RWPE1 (cell line): ENCODE data around the gene NOB1.

Source experiments
- CTCF ChIA-PET: fragments of 350-600 bp; sonication (Branson Sonifier 250); formaldehyde crosslinking; extraction: SDS; loops from one replicate; lab custom pipeline; 2021; lab: Yijun Ruan, JAX
- POLR2A ChIA-PET: fragments of 400-600 bp; formaldehyde crosslinking; extraction: SDS; loops from one replicate; lab custom pipeline; 2020; ENCODE audit warnings: antibody characterized with exemption; ENCODE audit not compliant: low non-redundant PET; lab: Yijun Ruan, JAX
- DNase-seq: peaks from one replicate; pipeline ENCODE4 v3.0.0; 2012; ENCODE audit warnings: low spot score
- H3K27ac ChIP-seq: fragments of 450-650 bp; 2 replicates; pipeline ENCODE4 v1.5.1; 2017
- CTCF ChIP-seq: fragments of 450-650 bp; conservative IDR thresholded peaks from 2 replicates; pipeline ENCODE4 v1.5.1; 2017; ENCODE audit warnings: low read depth, mild to moderate bottlenecking

NOB1 gene

GRCh38 chr16:69712277-69712676 is 42.4 kb downstream of the NOB1 start:
- DNase-seq: no peak
- peak overlapping the region; percentile 86 for H3K27ac ChIP-seq
- TF ChIP-seq CTCF: no peak
- CTCF ChIA-PET: no interaction called here
- POLR2A ChIA-PET: no interaction called here

DNA sequence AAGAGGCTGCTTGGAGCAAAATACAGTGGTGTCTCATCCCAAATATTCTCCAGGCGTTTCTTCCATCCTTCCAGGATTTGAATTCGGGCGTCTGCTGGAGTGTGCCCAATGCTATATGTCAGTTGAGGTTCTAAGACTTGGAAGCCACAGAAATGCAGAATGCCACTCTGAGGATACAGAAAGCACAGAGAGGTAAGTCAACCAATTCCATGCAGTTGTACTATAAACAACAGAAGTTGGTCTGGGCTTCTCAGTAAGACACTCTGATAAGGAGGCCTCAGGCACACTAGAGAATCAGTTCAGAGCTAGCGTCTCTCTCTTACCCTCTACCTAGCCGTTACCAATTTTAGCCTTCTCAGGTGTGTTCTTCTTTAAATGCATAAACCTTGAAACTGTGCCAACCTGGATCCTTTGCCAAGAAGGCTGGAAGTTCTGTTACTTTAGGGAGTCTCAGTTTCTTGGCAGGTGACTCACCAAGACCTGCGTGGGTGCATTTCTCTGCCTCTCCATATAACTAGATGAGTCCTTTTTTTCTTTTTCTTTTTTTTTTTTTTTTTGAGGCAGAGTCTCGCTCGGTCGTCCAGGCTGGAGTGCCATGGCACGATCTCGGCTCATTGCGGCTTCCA is 43.5 kb downstream of the NOB1 start:
- TF ChIP-seq CTCF: no peak
- POLR2A ChIA-PET: no interaction called here
- DNase-seq: peak; percentile 92
- CTCF ChIA-PET: interaction anchor here (1.0 kb wide), 1 partner anchor 43 kb away, joined by 3 read pairs; the partner anchor contains the start of gene NOB1
- peak overlapping the region; percentile 86 for H3K27ac ChIP-seq

- DNase-seq: peak; percentile 54
- TF ChIP-seq CTCF: peak; percentile 74
- ChIA-PET POLR2A (no interaction called here), CTCF (interaction anchor here (0.6 to 2.9 kb wide), 5 partner anchors 12 to 433 kb away, joined by 3 to 14 read pairs (median 3); partner anchors contain the start of gene NOB1)
- H3K27ac ChIP-seq: peak overlapping the region; percentile 67
Observed at GRCh38 chr16:69709456-69710084, 45.2 kb downstream of the NOB1 start.

DNA sequence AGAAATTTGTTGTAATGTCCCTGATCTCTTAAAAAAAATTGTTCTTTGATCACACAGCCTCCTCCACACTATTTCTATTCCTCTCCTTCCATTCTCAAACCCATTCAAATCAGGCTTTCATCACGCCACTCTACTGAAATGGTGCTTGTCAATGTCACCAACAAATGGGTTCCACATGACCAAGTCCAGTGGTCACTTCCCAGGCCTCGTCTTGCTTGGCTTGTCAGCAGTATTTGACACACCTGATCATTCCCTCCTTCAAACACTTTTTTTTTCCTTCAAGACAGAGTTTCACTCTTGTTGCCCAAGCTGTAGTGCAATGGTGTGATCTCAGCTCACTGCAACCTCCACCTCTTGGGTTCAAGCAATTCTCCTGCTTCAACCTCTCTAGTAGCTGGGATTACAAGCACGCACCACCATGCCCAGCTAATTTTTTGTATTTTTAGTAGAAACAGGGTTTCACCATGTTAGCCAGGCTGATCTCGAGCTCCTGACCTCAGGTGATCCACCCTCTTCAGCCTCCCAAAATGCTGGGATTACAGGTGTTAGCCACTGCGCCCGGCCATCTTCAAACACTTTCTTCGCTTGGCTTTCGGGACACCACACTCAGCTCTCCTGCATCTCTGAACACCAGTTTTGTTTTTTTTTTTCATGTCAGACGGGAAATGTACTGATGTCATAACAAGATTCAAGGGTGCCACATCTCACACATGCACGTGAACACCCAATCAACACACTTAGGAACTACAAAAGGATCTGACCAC is 46.6 kb downstream of the NOB1 start:
- no peak for DNase-seq
- POLR2A ChIA-PET: no interaction called here
- no peak for TF ChIP-seq CTCF
- no peak overlapping the region for H3K27ac ChIP-seq
- CTCF ChIA-PET: interaction anchor here (0.6 to 2.9 kb wide), 3 partner anchors 10 to 77 kb away, joined by 3 to 14 read pairs (median 3); partner anchors contain the start of gene NOB1

- DNase-seq: no peak
- ChIA-PET POLR2A (no interaction called here), CTCF (interaction anchor here (0.6 to 1.3 kb wide), 2 partner anchors 48 to 312 kb away, joined by 3 to 4 read pairs; partner anchors contain the start of gene NOB1)
- no peak overlapping the region for H3K27ac ChIP-seq
- TF ChIP-seq CTCF: no peak
Observed at GRCh38 chr16:69706975-69707340, 47.8 kb downstream of the NOB1 start.

DNA sequence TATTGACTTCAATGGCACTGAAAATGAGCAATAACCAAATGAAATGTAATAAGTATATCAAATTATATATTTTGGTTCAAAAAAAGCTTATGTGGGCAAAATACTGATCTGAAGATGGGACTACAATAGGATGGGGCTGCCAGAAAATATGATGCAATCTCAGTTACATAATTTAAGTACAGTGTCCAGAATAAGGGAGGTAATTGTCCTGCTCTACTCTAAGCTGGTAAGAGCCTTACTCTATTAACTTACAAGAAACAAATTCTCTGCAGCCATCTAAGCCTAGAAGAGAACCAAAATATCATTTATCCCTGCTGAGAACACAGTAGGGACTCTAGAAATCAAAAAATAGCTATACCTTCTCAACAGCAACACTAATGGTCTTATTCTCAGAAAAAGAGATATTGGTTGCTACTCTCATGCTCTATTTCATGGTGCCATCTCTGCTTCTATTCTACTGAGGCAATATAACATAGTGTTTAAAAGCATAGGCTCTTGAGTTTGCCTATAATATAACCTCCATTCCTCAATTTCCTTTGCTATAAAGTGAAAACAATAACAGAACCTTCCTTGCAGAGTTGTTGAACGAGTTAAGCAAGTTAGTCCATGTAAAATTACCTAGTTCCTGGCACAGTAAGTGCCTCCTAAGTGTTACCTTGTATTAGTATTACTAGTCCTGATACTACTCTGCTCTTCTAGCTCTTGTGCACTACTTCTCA is 48.3 kb downstream of the NOB1 start:
- peak; percentile 20 for DNase-seq
- no peak overlapping the region for H3K27ac ChIP-seq
- ChIA-PET POLR2A (interaction anchor here (0.7 kb wide), 1 partner anchor 19 kb away, joined by 3 read pairs; no protein-coding TSS in a partner anchor), CTCF (interaction anchor here (1.3 kb wide), 1 partner anchor 48 kb away, joined by 4 read pairs; the partner anchor contains the start of gene NOB1)
- TF ChIP-seq CTCF: no peak
